Measurements from ENCODE around the gene CTBP1. TPM values are rescaled to one million over a fixed set of nuclear protein-coding genes. Genes with fewer than 3 reads are reported as not detected.

CTBP1 gene
- total and polyA plus RNA-seq, 7 donors: 109 to 165 (median 130) TPM

GRCh38 chr4:1164444-1164843 lies 84.5 kb downstream of the CTBP1 start:
- WGBS, 3 donors: 91 to 94% (median 94%) methylated on average over 5 of the region's 5 CpGs
- intact Hi-C loops (cut with DNase I): no loop called here
- Histone ChIP-seq H3K9me3 (no peaks in the 10 kb centered on the region), H3K4me1 (no peaks in the 10 kb centered on the region), H3K4me3 (no peak overlapping the region), H3K27ac (no peak overlapping the region), H3K36me3 (ENCODE audit: insufficient read depth in 1 of 2, low read depth in 1 of 2) (no peaks in the 10 kb centered on the region), H3K27me3 (ENCODE audit: insufficient read depth in 3 of 3, low read length in 2 of 3) (no peaks in the 10 kb centered on the region)
- ATAC-seq: no peak
- DNase-seq: no peak
- TF ChIP-seq CTCF (IDR thresholded peaks at IDR 0.05): no peak

GRCh38 chr4:1164040-1164439 lies 84.9 kb downstream of the CTBP1 start:
- no peaks in the 10 kb centered on the region for H3K4me1 ChIP-seq
- no peak overlapping the region for H3K27ac ChIP-seq
- intact Hi-C loops (cut with DNase I): no loop called here

More at GRCh38 chr4:1164040-1164439, 84.9 kb downstream of the CTBP1 start:
- TF ChIP-seq CTCF (IDR thresholded peaks at IDR 0.05): no peak
- no peak for ATAC-seq
- no peaks in the 10 kb centered on the region for H3K36me3 ChIP-seq (ENCODE audit: insufficient read depth in 1 of 2, low read depth in 1 of 2)
- no peak overlapping the region for H3K4me3 ChIP-seq
- 86 to 92% (median 87%) methylated on average over 4 of the region's 4 CpGs for WGBS, 3 donors
- no peak for DNase-seq
- H3K27me3 ChIP-seq (ENCODE audit: insufficient read depth in 3 of 3, low read length in 2 of 3): no peaks in the 10 kb centered on the region
- H3K9me3 ChIP-seq: no peaks in the 10 kb centered on the region

Other genes with a start within 250 kb of the CTBP1 start
- 10 to 100 TPM; 14.4 to 18.6 (median 16.9) TPM for gene FGFRL1, start 237.5 kb downstream of the CTBP1 start, total RNA-seq
- gene FGFRL1, start 237.5 kb downstream of the CTBP1 start, polyA plus RNA-seq: 10 to 100 TPM in 2 of 3 donors, 1 to 10 TPM in 1; 9.8 to 41.2 (median 12.8) TPM
- gene RNF212, start 135.6 kb downstream of the CTBP1 start, total RNA-seq: 1 to 10 TPM in 1 of 4 donors, under 1 TPM in 3; 0.42 to 1.5 (median 0.69) TPM
- under 1 TPM; 0.03 to 0.38 (median 0.31) TPM for gene RNF212, start 135.6 kb downstream of the CTBP1 start, polyA plus RNA-seq
- 10 to 100 TPM in 1 of 4 donors, 1 to 10 TPM in 3; 6.8 to 18.5 (median 8.0) TPM for gene SPON2, start 76.5 kb downstream of the CTBP1 start, total RNA-seq
- gene SPON2, start 76.5 kb downstream of the CTBP1 start, polyA plus RNA-seq: 1 to 10 TPM; 4.1 to 6.4 (median 6.2) TPM
- gene MAEA, start 40.8 kb upstream of the CTBP1 start, total RNA-seq: 10 to 100 TPM; 26.7 to 39.6 (median 33.2) TPM
- gene MAEA, start 40.8 kb upstream of the CTBP1 start, polyA plus RNA-seq: 10 to 100 TPM; 30.3 to 41.6 (median 38.9) TPM
- 1 to 10 TPM; 6.3 to 9.4 (median 8.3) TPM for gene UVSSA, start 98.1 kb upstream of the CTBP1 start, total RNA-seq
- gene UVSSA, start 98.1 kb upstream of the CTBP1 start, polyA plus RNA-seq: 1 to 10 TPM; 1.9 to 9.3 (median 3.6) TPM
- not detected for gene NKX1-1, start 157.3 kb upstream of the CTBP1 start, total RNA-seq
- gene NKX1-1, start 157.3 kb upstream of the CTBP1 start, polyA plus RNA-seq: not detected